Measurements from ENCODE around the gene ASGR1.
A peak's percentile ranks its signal among the peaks of the same experiment; 100 is the strongest.

Gene ASGR1

GRCh38 chr17:7179317-7180254 is at the start of gene ASGR1:
TSS of gene ASGR1 (minus strand) at chr17:7179370. CDS start at chr17:7178563, 807 bp downstream.
- no peak for TF ChIP-seq CTCF (IDR thresholded peaks at IDR 0.05; ENCODE audit: low read depth, low read length)
- no peak within 1 kb of the TSS for H3K4me3 ChIP-seq (replicated peaks in 1 of 2; ENCODE audit: low read depth in 2 of 2, low read length in 2 of 2)
- DNase-seq (ENCODE audit: low read depth in 2 of 2), result peak in 1 of 2 donors; percentile 18

GRCh38 chr17:7228920-7229319 is 49.8 kb upstream of the ASGR1 start:
- no peak for TF ChIP-seq CTCF (IDR thresholded peaks at IDR 0.05; ENCODE audit: low read depth, low read length)
- no peak overlapping the region for H3K4me3 ChIP-seq (replicated peaks in 1 of 2; ENCODE audit: low read depth in 2 of 2, low read length in 2 of 2)
- DNase-seq (ENCODE audit: low read depth in 2 of 2), result no peak

- TF ChIP-seq CTCF (IDR thresholded peaks at IDR 0.05; ENCODE audit: low read depth, low read length), result no peak
- no peak for DNase-seq (ENCODE audit: low read depth in 2 of 2)
- no peak overlapping the region for H3K4me3 ChIP-seq (replicated peaks in 1 of 2; ENCODE audit: low read depth in 2 of 2, low read length in 2 of 2)
These were observed 47.8 kb upstream of the ASGR1 start for GRCh38 chr17:7226721-7227710.

GRCh38 chr17:7225711-7226331 is 46.7 kb upstream of the ASGR1 start:
- H3K4me3 ChIP-seq (replicated peaks in 1 of 2; ENCODE audit: low read depth in 2 of 2, low read length in 2 of 2), result no peak overlapping the region
- TF ChIP-seq CTCF (IDR thresholded peaks at IDR 0.05; ENCODE audit: low read depth, low read length), result no peak
- DNase-seq (ENCODE audit: low read depth in 2 of 2), result no peak

- H3K4me3 ChIP-seq (replicated peaks in 1 of 2; ENCODE audit: low read depth in 2 of 2, low read length in 2 of 2), result no peak overlapping the region
- no peak for TF ChIP-seq CTCF (IDR thresholded peaks at IDR 0.05; ENCODE audit: low read depth, low read length)
These were observed 45.5 kb upstream of the ASGR1 start for GRCh38 chr17:7224661-7225111.

GRCh38 chr17:7224110-7224509 is 44.9 kb upstream of the ASGR1 start:
- no peak overlapping the region for H3K4me3 ChIP-seq (replicated peaks in 1 of 2; ENCODE audit: low read depth in 2 of 2, low read length in 2 of 2)
- DNase-seq (ENCODE audit: low read depth in 2 of 2), result no peak
- no peak for TF ChIP-seq CTCF (IDR thresholded peaks at IDR 0.05; ENCODE audit: low read depth, low read length)

More at GRCh38 chr17:7224661-7225111, 45.5 kb upstream of the ASGR1 start:
- DNase-seq (ENCODE audit: low read depth in 2 of 2), result no peak
